Neuronal stem cell (in vitro differentiated cells): ENCODE results near the gene TMOD1.

Source experiments
- DNase-seq: peaks from one replicate; pipeline ENCODE4 v3.0.0-alpha.2; 2013; ENCODE audit warnings: low spot score
- H2AFZ ChIP-seq: one replicate; pipeline ENCODE4 v1.6.1; 2013; ENCODE audit warnings: mild to moderate bottlenecking, low read length, inconsistent platforms
- H2AK5ac ChIP-seq: 2 replicates; pipeline ENCODE4 v1.6.1; 2013; ENCODE audit warnings: low read depth, mild to moderate bottlenecking, inconsistent platforms, low read length, moderate library complexity, mixed read lengths
- H2BK120ac ChIP-seq: 2 replicates; pipeline ENCODE4 v1.6.1; 2013; ENCODE audit warnings: low read depth, mild to moderate bottlenecking, inconsistent platforms, low read length, moderate library complexity, mixed read lengths
- H2BK12ac ChIP-seq: one replicate; pipeline ENCODE4 v1.6.1; 2013; ENCODE audit warnings: low read length, inconsistent platforms
- H2BK15ac ChIP-seq: 2 replicates; pipeline ENCODE4 v1.6.1; 2013; ENCODE audit warnings: mild to moderate bottlenecking, low read length, inconsistent platforms, mixed read lengths
- H2BK5ac ChIP-seq: one replicate; pipeline ENCODE4 v1.6.1; 2013; ENCODE audit warnings: inconsistent platforms, mild to moderate bottlenecking, low read length, moderate library complexity
- H3K14ac ChIP-seq: one replicate; pipeline ENCODE4 v1.6.1; 2013; ENCODE audit warnings: low read length, inconsistent platforms
- H3K18ac ChIP-seq: 2 replicates; pipeline ENCODE4 v1.6.1; 2013; ENCODE audit warnings: low read length, inconsistent platforms
- H3K23ac ChIP-seq: 2 replicates; pipeline ENCODE4 v1.6.1; 2013; ENCODE audit warnings: low read depth, mild to moderate bottlenecking, mixed read lengths, low read length, inconsistent platforms; ENCODE audit not compliant: poor library complexity
- H3K27ac ChIP-seq: replicated peaks from 3 replicates; pipeline ENCODE4 v1.5.1; 2013; ENCODE audit warnings: low read length, inconsistent platforms
- H3K27me3 ChIP-seq, 3 experiments: 2 replicates each; pipeline ENCODE4 v1.6.1; 2013; ENCODE audit warnings: low read length in 3 of 3, mild to moderate bottlenecking in 2 of 3, inconsistent platforms in 1 of 3, low read depth in 1 of 3, mixed read lengths in 1 of 3, moderate library complexity in 1 of 3; ENCODE audit not compliant: control insufficient read depth in 3 of 3, insufficient read depth in 3 of 3
- H3K36me3 ChIP-seq, 2 donors: replicated peaks in 1 of 2; 2 replicates each; pipeline ENCODE4 v1.6.1; 2013; ENCODE audit warnings: low read length in 2 of 2; ENCODE audit not compliant: control insufficient read depth in 2 of 2, insufficient read depth in 2 of 2
- H3K4ac ChIP-seq: 2 replicates; pipeline ENCODE4 v1.6.1; 2013; ENCODE audit warnings: inconsistent platforms, mild to moderate bottlenecking, low read length, moderate library complexity
- H3K4me1 ChIP-seq, 2 donors: 1 replicate in 1 of 2; 2 replicates in 1 of 2; pipeline ENCODE4 v1.6.1; 2013; ENCODE audit warnings: low read length in 2 of 2, low read depth in 1 of 2; ENCODE audit not compliant: control insufficient read depth in 2 of 2, insufficient read depth in 1 of 2
- H3K4me2 ChIP-seq: one replicate; pipeline ENCODE4 v1.6.1; 2013; ENCODE audit warnings: mild to moderate bottlenecking, low read length, inconsistent platforms; ENCODE audit not compliant: insufficient read depth, poor library complexity, severe bottlenecking
- H3K4me3 ChIP-seq, 2 donors: 2 replicates each; pipeline ENCODE4 v1.5.1; 2013; ENCODE audit warnings: low read length in 2 of 2, mild to moderate bottlenecking in 2 of 2, inconsistent platforms in 1 of 2, moderate library complexity in 1 of 2
- H3K79me1 ChIP-seq: one replicate; pipeline ENCODE4 v1.6.1; 2013; ENCODE audit warnings: low read depth, mild to moderate bottlenecking, inconsistent platforms, low read length, moderate library complexity
- H3K9ac ChIP-seq: one replicate; pipeline ENCODE4 v1.6.1; 2013; ENCODE audit warnings: mild to moderate bottlenecking, low read depth, low read length, inconsistent platforms; ENCODE audit not compliant: poor library complexity
- H3K9me3 ChIP-seq, 2 donors: replicated peaks in 1 of 2; 2 replicates each; pipeline versions ENCODE3 to v1.6.1; 2013; ENCODE audit warnings: low read length in 2 of 2, mild to moderate bottlenecking in 2 of 2, inconsistent platforms in 1 of 2, low read depth in 1 of 2, mixed read lengths in 1 of 2, moderate library complexity in 1 of 2; ENCODE audit not compliant: control insufficient read depth in 2 of 2, insufficient read depth in 1 of 2
- H4K8ac ChIP-seq: one replicate; pipeline ENCODE4 v1.6.1; 2013; ENCODE audit warnings: low read depth, mild to moderate bottlenecking, inconsistent platforms, low read length, moderate library complexity
- H4K91ac ChIP-seq: one replicate; pipeline ENCODE4 v1.6.1; 2013; ENCODE audit warnings: low read length, low read depth, mild to moderate bottlenecking, inconsistent platforms; ENCODE audit not compliant: poor library complexity
- WGBS, 2 donors: extraction: QIAGEN DNeasy Blood & Tissue Kit; methylation state at CpG; one replicate each; pipeline ENCODE4 v1.1.7; 2013; ENCODE audit warnings: missing lambda C conversion rate in 2 of 2, mixed read lengths in 1 of 2; ENCODE audit not compliant: insufficient read length in 2 of 2, insufficient replicate concordance in 1 of 2; ENCODE audit errors: extremely low coverage in 2 of 2; 5-methylcytosine and 5-hydroxymethylcytosine counted together

TMOD1 gene

GRCh38 chr9:97640325-97640724 is 138.9 kb downstream of the TMOD1 start:
- no peak overlapping the region for H3K4me2 ChIP-seq
- H2BK120ac ChIP-seq, result no peak overlapping the region
- no peak overlapping the region for H3K23ac ChIP-seq
- no peaks in the 10 kb centered on the region for H3K9me3 ChIP-seq
- H2BK12ac ChIP-seq, result no peak overlapping the region
- no peaks in the 10 kb centered on the region for H3K27me3 ChIP-seq
- peaks cover 2 to 68% of the 10 kb centered on the region in 2 donors for H3K36me3 ChIP-seq
- H3K14ac ChIP-seq, result no peak overlapping the region
- no peak overlapping the region for H3K27ac ChIP-seq
- no peak overlapping the region for H2BK15ac ChIP-seq
- H2AK5ac ChIP-seq, result no peak overlapping the region
- no peak overlapping the region for H3K4ac ChIP-seq
- H2AFZ ChIP-seq, result no peak overlapping the region
- H4K8ac ChIP-seq, result no peak overlapping the region
- no peak overlapping the region for H3K9ac ChIP-seq
- H2BK5ac ChIP-seq, result no peak overlapping the region
- no peak overlapping the region for H3K4me3 ChIP-seq
- no peaks in the 10 kb centered on the region for H3K4me1 ChIP-seq
- peaks cover 2% of the 10 kb centered on the region for H3K79me1 ChIP-seq
- no peak for DNase-seq
- H4K91ac ChIP-seq, result no peak overlapping the region
- no peak overlapping the region for H3K18ac ChIP-seq
- no CpG with 5 or more reads among the region's 2 CpGs for WGBS, 2 donors

- no peak overlapping the region for H3K23ac ChIP-seq
- H3K9me3 ChIP-seq, result no peaks in the 10 kb centered on the region
- no peak overlapping the region for H2BK120ac ChIP-seq
- H3K79me1 ChIP-seq, result no peaks in the 10 kb centered on the region
- peaks cover 11 to 97% of the 10 kb centered on the region in 2 donors for H3K36me3 ChIP-seq
- H2BK12ac ChIP-seq, result no peak overlapping the region
- H2BK15ac ChIP-seq, result no peak overlapping the region
- no peaks in the 10 kb centered on the region for H3K27me3 ChIP-seq
- H3K27ac ChIP-seq, result no peak overlapping the region
- no peak overlapping the region for H4K91ac ChIP-seq
- H2AK5ac ChIP-seq, result no peak overlapping the region
- no peak overlapping the region for H3K4me2 ChIP-seq
- no peak overlapping the region for H3K18ac ChIP-seq
- H3K4ac ChIP-seq, result no peak overlapping the region
- H3K4me1 ChIP-seq, result no peaks in the 10 kb centered on the region
- no peak overlapping the region for H3K9ac ChIP-seq
- H2BK5ac ChIP-seq, result no peak overlapping the region
- H3K4me3 ChIP-seq, result no peak overlapping the region
- H3K14ac ChIP-seq, result no peak overlapping the region
- no peak overlapping the region for H2AFZ ChIP-seq
- no peak for DNase-seq
- H4K8ac ChIP-seq, result no peak overlapping the region
Observed at GRCh38 chr9:97645720-97646119, 144.3 kb downstream of the TMOD1 start.

GRCh38 chr9:97647996-97648395 is 146.5 kb downstream of the TMOD1 start:
- peaks cover 11 to 97% of the 10 kb centered on the region in 2 donors for H3K36me3 ChIP-seq

More at GRCh38 chr9:97647996-97648395, 146.5 kb downstream of the TMOD1 start:
- H3K18ac ChIP-seq, result no peak overlapping the region
- H3K27ac ChIP-seq, result no peak overlapping the region
- H3K9me3 ChIP-seq, result no peaks in the 10 kb centered on the region
- no peaks in the 10 kb centered on the region for H3K4me1 ChIP-seq
- H3K9ac ChIP-seq, result no peak overlapping the region
- no peak overlapping the region for H3K4me2 ChIP-seq
- no peaks in the 10 kb centered on the region for H3K79me1 ChIP-seq
- H4K8ac ChIP-seq, result no peak overlapping the region
- no peak overlapping the region for H2BK12ac ChIP-seq
- no peak overlapping the region for H3K4ac ChIP-seq
- WGBS, 2 donors, result no CpG with 5 or more reads among the region's 5 CpGs
- H2AK5ac ChIP-seq, result no peak overlapping the region
- no peak overlapping the region for H3K23ac ChIP-seq
- no peak for DNase-seq
- H2BK120ac ChIP-seq, result no peak overlapping the region
- no peaks in the 10 kb centered on the region for H3K27me3 ChIP-seq
- no peak overlapping the region for H3K4me3 ChIP-seq
- no peak overlapping the region for H2BK5ac ChIP-seq
- H2BK15ac ChIP-seq, result no peak overlapping the region
- no peak overlapping the region for H2AFZ ChIP-seq
- H3K14ac ChIP-seq, result no peak overlapping the region
- H4K91ac ChIP-seq, result no peak overlapping the region
